OCI-LY3 (cell line): ENCODE results near the gene PPP2R2D.

Experiments
- CTCF ChIP-seq: fragments of 200-600, 300-600 bp; sonication (generic); IDR thresholded peaks from 2 replicates; pipeline ENCODE4 v1.5.1; 2014; ENCODE audit warnings: antibody characterized with exemption, low read length, low read depth
- EZH2phosphoT487 ChIP-seq: fragments of 200-600 bp; shearing (Covaris generic); IDR thresholded peaks from 2 replicates; pipeline ENCODE4 v1.6.1; 2018; ENCODE audit warnings: antibody characterized with exemption, mixed run types, low read depth

GRCh38 chr10:131937836-131938235 lies 37.0 kb downstream of the PPP2R2D start:
- no peak for TF ChIP-seq CTCF
- TF ChIP-seq EZH2phosphoT487, result no peak
